ENCODE results near the gene FCGR1A.
"Not testable (repeated sequence)": the region's sequence is repeated elsewhere in the genome, so short reads cannot be mapped to it uniquely, and the experiment has no call there.

The FCGR1A gene

DNA sequence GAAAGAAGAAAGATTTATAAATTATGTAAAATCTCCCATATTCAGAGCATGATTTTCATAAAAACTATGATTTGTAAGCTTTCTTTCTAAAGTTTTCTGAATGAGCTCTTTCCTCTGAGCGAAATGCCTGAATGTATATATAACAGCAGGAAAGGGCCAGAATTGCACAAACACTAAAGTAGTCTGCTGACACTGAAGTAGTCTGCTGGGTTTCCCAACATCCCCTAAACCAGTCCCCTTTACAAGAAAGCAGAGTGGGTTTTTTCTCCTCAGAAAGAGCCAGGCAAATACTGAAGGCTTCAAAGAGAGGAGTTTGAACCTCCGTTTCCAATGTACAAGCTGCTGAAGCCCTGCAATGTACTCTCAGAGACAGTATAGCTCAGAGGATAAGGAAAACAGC is 795 bp downstream of the FCGR1A start:
- H3K4me3 ChIP-seq (ENCODE audit: insufficient read length, low read depth); H3K4me1 ChIP-seq (ENCODE audit: insufficient read depth, insufficient read length); DNase-seq (ENCODE audit: low read depth, low spot score); H3K9ac ChIP-seq (ENCODE audit: insufficient read length, low read depth); H3K27me3 ChIP-seq (ENCODE audit: insufficient read depth, insufficient read length); H3K9me3 ChIP-seq (ENCODE audit: insufficient read depth, low read length); H3K36me3 ChIP-seq (ENCODE audit: insufficient read depth, insufficient read length, low read length): not testable (repeated sequence)

DNA sequence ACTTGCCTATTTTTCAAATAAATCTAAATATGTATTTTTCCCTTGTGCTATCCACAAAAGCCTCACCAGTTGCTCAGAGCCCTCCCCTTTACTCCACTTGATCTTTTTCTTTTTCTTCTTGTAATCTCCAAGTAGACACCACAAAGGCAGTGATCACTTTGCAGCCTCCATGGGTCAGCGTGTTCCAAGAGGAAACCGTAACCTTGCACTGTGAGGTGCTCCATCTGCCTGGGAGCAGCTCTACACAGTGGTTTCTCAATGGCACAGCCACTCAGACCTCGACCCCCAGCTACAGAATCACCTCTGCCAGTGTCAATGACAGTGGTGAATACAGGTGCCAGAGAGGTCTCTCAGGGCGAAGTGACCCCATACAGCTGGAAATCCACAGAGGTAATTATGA is 1.4 kb downstream of the FCGR1A start:
- not testable (repeated sequence) for H3K9ac ChIP-seq (ENCODE audit: insufficient read length, low read depth); H3K27me3 ChIP-seq (ENCODE audit: insufficient read depth, insufficient read length); DNase-seq (ENCODE audit: low read depth, low spot score); H3K4me3 ChIP-seq (ENCODE audit: insufficient read length, low read depth); H3K4me1 ChIP-seq (ENCODE audit: insufficient read depth, insufficient read length); H3K36me3 ChIP-seq (ENCODE audit: insufficient read depth, insufficient read length, low read length); H3K9me3 ChIP-seq (ENCODE audit: insufficient read depth, low read length)

DNA sequence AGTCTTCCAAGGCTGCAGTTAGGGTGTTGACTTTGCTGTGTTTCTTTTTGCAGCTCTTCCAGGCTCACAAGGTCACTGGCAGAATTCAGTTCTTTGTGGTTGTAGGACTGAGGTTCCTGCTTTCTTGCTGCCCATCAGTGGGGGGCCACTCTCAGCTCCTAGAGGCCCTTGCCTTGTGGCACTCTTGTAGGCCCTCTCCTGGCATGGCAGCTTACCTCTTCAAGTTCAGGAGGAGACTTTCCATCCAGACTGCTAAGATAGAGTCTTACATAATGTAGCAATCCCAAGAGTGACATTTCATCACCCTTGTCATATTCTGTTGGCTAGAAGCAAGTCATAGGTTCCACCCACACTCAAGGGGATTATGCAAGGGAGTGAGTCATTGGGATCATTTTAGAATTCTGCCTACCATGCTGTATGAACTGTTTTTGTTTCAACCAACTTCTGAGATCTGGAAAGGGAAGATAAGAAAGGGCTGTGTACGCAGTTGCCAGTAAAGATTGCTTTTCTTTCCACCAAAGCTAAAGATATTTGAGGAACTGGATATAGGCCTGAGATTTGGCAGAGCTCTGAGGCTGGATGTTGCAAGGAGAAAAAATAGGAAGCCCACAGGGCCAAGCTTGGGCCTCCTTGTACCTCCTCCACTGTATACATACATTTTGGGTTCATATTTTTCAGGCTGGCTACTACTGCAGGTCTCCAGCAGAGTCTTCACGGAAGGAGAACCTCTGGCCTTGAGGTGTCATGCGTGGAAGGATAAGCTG is 5.4 kb downstream of the FCGR1A start:
- H3K4me1 ChIP-seq (ENCODE audit: insufficient read depth, insufficient read length); H3K9ac ChIP-seq (ENCODE audit: insufficient read length, low read depth); H3K9me3 ChIP-seq (ENCODE audit: insufficient read depth, low read length); H3K36me3 ChIP-seq (ENCODE audit: insufficient read depth, insufficient read length, low read length); DNase-seq (ENCODE audit: low read depth, low spot score); H3K27me3 ChIP-seq (ENCODE audit: insufficient read depth, insufficient read length); H3K4me3 ChIP-seq (ENCODE audit: insufficient read length, low read depth): not testable (repeated sequence)

DNA sequence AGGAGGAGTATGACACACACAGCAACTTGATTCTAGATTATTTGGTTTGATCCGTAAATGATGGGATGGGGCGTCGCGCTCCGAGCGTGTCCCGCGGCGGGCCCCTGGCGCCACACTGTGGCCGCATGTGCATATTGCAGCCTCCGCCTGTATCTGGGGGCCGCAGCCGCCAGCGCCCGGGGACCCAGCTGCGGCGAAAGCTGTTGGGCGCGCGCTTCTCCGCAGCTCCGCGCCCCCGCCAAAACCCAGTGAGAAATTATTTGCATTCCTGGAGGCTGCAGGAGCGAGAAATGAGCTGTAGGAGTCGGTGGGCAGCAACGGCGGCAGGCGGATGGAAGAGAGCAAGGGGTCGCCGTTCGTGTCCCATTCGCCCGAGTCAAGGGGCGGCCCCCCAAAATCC is 10.0 kb downstream of the FCGR1A start:
- not testable (repeated sequence) for H3K27me3 ChIP-seq (ENCODE audit: insufficient read depth, insufficient read length); H3K4me1 ChIP-seq (ENCODE audit: insufficient read depth, insufficient read length); DNase-seq (ENCODE audit: low read depth, low spot score); H3K36me3 ChIP-seq (ENCODE audit: insufficient read depth, insufficient read length, low read length); H3K9me3 ChIP-seq (ENCODE audit: insufficient read depth, low read length)
- H3K4me3 ChIP-seq (ENCODE audit: insufficient read length, low read depth), result peak overlapping the region; percentile 30
- peak overlapping the region; percentile 70 for H3K9ac ChIP-seq (ENCODE audit: insufficient read length, low read depth)

DNA sequence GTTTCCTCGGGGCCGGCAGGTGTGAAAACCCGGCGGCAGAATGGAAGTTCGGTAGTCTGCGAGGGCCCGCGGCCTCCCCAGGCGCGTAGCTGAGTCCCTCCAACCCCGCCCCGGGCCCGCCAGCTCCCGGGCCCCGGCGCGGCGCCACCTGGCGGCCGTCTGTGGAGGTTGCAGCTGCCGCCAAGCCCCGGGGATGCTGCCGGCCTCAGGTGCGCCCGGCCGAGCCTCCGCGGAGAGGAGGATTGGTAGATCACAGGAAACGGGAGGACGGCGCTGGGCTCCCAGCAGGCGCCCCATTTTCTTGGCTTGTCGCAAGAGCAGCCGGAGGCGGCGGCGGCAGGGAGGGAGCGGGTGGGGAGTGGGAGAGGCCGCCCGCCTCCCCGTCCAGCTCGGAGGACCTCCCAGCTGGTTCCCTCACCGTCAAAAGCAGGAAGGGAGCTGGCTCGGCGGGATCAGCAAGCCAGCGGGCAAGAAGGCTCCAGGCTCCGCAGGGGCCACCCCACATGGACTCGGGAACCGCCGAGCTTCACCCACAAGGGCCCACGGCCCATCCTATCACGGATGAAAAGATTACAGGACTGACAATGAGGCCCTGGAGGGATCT is 10.5 kb downstream of the FCGR1A start:
- not testable (repeated sequence) for H3K4me1 ChIP-seq (ENCODE audit: insufficient read depth, insufficient read length); H3K9me3 ChIP-seq (ENCODE audit: insufficient read depth, low read length); DNase-seq (ENCODE audit: low read depth, low spot score); H3K27me3 ChIP-seq (ENCODE audit: insufficient read depth, insufficient read length); H3K36me3 ChIP-seq (ENCODE audit: insufficient read depth, insufficient read length, low read length)
- H3K9ac ChIP-seq (ENCODE audit: insufficient read length, low read depth), result peak overlapping the region; percentile 21
- peak overlapping the region; percentile 30 for H3K4me3 ChIP-seq (ENCODE audit: insufficient read length, low read depth)

DNA sequence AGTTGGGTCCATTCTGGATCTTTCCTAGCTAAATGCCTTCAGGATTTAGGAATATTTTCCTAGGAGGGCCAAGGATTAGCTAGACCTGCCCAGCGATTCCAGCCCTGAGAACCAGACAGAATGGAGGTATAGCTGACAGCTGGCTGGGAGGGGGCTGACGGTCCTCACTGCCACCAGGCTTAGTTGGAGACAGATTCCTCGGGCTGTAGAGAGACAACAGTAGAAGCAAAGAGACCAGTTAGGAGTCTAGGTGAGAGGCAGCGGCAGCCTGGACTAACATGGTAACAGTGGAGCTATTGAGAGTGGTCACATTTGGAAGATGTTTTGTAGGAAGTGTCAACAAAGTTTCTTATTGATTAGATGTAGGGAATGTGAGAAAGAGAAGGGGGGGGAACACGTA is 11.4 kb downstream of the FCGR1A start:
- not testable (repeated sequence) for H3K36me3 ChIP-seq (ENCODE audit: insufficient read depth, insufficient read length, low read length); H3K27me3 ChIP-seq (ENCODE audit: insufficient read depth, insufficient read length); H3K4me1 ChIP-seq (ENCODE audit: insufficient read depth, insufficient read length); H3K9ac ChIP-seq (ENCODE audit: insufficient read length, low read depth); H3K4me3 ChIP-seq (ENCODE audit: insufficient read length, low read depth); H3K9me3 ChIP-seq (ENCODE audit: insufficient read depth, low read length); DNase-seq (ENCODE audit: low read depth, low spot score)

DNA sequence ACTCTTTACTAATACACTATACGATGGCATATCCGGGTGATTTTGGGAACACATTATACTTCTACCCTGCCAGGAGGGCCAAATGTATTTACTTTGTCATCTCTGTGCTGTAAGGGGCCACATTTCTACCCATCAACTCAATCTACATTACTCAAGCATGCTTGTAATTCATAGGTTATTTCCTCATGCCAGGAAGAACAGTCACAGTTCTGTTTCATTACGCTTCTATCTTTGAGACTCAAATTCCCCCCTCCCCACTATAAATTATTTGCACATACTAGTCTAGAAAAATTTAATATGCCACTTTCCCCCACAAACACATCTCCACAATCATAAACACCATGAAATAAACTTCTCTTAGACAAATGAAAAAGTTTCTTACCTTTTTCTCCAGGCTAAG is 19.1 kb downstream of the FCGR1A start:
- H3K27me3 ChIP-seq (ENCODE audit: insufficient read depth, insufficient read length); H3K4me1 ChIP-seq (ENCODE audit: insufficient read depth, insufficient read length): not testable (repeated sequence)

DNA sequence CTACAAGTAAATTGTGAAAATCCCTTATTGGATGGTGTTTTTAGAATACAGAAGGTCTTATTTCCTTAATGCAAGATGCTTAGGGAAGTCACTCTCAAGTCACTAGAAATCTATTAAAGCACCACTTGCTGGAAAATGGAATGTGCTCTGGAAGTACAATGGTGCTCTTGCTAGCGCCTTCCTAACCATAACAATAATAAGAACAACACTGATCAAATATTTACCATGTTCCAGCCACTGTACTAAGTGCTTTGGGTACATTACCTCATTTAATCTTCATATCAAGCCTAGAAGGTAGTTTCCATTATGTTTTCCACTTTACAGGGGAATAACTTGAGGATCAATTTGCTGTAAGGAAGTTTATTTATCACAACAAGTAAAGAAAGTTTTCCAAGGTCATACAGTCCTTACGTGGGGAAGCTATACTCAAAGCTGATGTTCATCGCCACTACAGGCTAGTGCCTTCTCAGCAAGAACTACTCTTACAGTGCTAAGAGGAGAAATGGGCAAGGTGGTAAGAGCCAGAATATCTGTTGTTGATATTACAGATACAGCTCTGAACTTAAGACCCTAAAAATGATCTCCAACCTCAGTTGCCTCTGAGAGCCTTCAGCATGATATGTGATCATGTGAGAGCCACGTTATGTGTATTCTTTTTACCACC is 22.1 kb downstream of the FCGR1A start:
- not testable (repeated sequence) for H3K4me1 ChIP-seq (ENCODE audit: insufficient read depth, insufficient read length); DNase-seq (ENCODE audit: low read depth, low spot score); H3K9me3 ChIP-seq (ENCODE audit: insufficient read depth, low read length); H3K4me3 ChIP-seq (ENCODE audit: insufficient read length, low read depth); H3K27me3 ChIP-seq (ENCODE audit: insufficient read depth, insufficient read length); H3K36me3 ChIP-seq (ENCODE audit: insufficient read depth, insufficient read length, low read length); H3K9ac ChIP-seq (ENCODE audit: insufficient read length, low read depth)

More for the DNA sequence above, 19.1 kb downstream of the FCGR1A start:
- not testable (repeated sequence) for DNase-seq (ENCODE audit: low read depth, low spot score); H3K9ac ChIP-seq (ENCODE audit: insufficient read length, low read depth); H3K9me3 ChIP-seq (ENCODE audit: insufficient read depth, low read length); H3K4me3 ChIP-seq (ENCODE audit: insufficient read length, low read depth); H3K36me3 ChIP-seq (ENCODE audit: insufficient read depth, insufficient read length, low read length)

DNA sequence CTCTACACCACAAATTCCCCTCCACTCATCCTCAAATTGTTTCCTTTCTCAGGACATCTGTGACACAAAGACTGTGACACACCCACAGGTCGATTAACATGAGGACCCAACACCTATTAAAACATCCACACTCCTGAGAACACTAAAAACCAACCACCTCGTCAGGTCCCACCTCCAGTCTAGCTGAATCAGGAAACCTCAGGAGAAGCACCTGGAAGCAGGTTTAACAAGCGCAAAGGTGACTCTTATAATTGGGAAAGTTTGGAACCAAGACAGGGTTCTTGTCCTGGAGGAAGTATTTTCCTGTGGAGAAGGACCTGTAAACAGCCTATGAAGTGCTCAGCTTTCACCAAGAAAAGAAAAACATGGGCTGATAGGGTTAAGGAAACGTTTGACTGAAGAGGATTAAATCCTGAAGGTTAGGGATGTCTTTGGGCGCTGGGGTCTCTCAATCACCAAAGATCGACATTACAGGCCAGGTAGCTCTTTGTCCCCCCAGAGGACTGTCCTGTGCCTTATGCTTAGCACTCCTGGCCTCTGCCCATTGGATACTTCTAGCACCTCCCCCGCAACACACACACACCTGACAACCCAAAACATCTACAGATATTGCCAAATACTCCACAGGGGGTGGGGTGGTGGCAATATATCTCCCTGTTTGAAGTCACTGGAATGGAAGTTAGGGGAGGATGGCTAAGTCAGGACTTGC is 28.4 kb downstream of the FCGR1A start:
- DNase-seq (ENCODE audit: low read depth, low spot score), result not testable (repeated sequence)

DNA sequence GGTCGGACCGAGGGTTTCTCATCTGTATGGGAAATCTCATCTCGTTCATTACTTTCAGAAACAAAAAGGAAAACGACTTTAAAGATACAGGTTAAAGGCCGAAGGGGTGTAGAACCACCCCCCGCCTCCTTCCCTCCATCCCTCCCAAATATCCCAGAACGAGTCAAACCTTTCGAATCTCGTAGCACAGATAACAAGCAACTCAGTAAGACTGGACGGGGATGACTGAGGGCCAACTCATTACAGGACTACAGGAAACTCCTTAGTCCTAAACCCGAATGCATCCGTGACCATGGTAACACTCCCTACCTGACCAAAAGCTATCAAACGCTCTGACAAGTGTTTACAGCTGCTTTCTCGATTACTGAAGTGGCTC is 29.0 kb downstream of the FCGR1A start:
- not testable (repeated sequence) for H3K9me3 ChIP-seq (ENCODE audit: insufficient read depth, low read length); H3K27me3 ChIP-seq (ENCODE audit: insufficient read depth, insufficient read length); H3K36me3 ChIP-seq (ENCODE audit: insufficient read depth, insufficient read length, low read length); H3K4me1 ChIP-seq (ENCODE audit: insufficient read depth, insufficient read length); DNase-seq (ENCODE audit: low read depth, low spot score)
- Histone ChIP-seq H3K4me3 (ENCODE audit: insufficient read length, low read depth) (peak overlapping the region; percentile 65), H3K9ac (ENCODE audit: insufficient read length, low read depth) (peak overlapping the region; percentile 82)

More for the DNA sequence above, 28.4 kb downstream of the FCGR1A start:
- H3K27me3 ChIP-seq (ENCODE audit: insufficient read depth, insufficient read length); H3K36me3 ChIP-seq (ENCODE audit: insufficient read depth, insufficient read length, low read length); H3K9me3 ChIP-seq (ENCODE audit: insufficient read depth, low read length); H3K4me1 ChIP-seq (ENCODE audit: insufficient read depth, insufficient read length): not testable (repeated sequence)
- H3K4me3 ChIP-seq (ENCODE audit: insufficient read length, low read depth), result peak overlapping the region; percentile 65
- peak overlapping the region; percentile 82 for H3K9ac ChIP-seq (ENCODE audit: insufficient read length, low read depth)

DNA sequence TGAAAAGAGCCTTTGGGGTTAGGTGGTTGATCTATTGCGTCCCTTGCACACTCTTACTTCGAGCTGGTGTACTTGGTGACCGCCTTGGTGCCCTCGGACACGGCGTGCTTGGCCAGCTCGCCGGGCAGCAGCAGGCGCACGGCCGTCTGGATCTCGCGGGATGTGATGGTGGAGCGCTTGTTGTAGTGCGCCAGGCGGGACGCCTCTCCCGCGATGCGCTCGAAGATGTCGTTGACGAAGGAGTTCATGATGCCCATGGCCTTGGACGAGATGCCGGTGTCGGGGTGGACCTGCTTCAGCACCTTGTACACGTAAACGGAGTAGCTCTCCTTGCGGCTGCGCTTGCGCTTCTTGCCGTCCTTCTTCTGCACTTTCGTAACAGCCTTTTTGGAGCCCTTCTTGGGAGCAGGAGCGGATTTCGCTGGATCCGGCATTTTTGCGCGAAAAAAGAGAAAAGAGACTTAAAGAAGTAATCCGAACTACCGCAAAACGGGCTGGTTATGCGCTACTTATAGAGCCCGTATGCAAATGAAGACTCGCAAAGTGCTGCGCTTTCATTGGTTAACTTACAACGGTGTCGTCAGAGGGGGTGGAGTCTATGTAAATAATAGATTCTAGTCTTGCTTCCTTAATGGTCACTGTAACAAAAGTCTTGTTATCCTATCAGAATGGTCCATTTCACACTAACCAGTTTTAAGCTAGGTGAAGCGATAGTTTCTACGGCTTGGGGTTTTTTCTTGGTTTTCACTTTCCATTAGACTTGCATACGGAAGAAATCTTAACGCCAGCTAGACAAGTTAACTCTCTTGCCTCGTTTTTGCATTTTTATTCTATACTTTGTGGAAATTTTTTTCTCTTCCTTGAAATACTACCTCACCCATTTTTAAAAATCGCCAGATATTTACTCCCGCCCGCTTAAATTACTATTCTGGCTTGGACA is 29.7 kb downstream of the FCGR1A start:
- not testable (repeated sequence) for H3K27me3 ChIP-seq (ENCODE audit: insufficient read depth, insufficient read length); H3K4me1 ChIP-seq (ENCODE audit: insufficient read depth, insufficient read length); H3K9me3 ChIP-seq (ENCODE audit: insufficient read depth, low read length); H3K36me3 ChIP-seq (ENCODE audit: insufficient read depth, insufficient read length, low read length); H3K9ac ChIP-seq (ENCODE audit: insufficient read length, low read depth)
- peak overlapping the region; percentile 49 for H3K4me3 ChIP-seq (ENCODE audit: insufficient read length, low read depth)
- DNase-seq (ENCODE audit: low read depth, low spot score), result peak; percentile 85

Data from NT2/D1 (cell line).